ENCODE results near the gene ZC3HAV1L.

The ZC3HAV1L gene

DNA sequence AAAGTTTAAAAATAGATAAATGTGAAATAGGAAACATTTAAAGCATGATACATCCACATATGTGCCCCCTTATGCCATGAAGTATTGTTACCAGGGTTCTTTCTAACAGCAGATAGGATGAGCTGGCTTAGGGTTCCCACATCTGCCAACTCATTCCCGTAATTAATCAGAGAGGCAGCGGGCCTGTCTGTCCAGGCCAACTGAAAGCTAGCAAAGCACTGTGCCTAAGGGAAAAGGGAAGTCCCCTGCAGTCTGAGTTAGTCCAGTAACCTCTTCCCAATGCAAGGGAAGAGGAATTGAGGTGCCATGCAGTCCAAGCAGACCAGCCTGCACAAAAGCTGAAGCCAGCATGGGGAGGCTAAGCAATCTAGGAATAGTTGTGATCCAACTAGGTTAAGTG, 18.3 kb upstream of the ZC3HAV1L start:
- 80 to 94% methylated on average over 2 of the region's 2 CpGs for WGBS, 2 experiments (ENCODE audit: insufficient coverage in 2 of 2)
- Histone ChIP-seq H3K9me3 (ENCODE audit: control insufficient read depth, low read length) (no peaks in the 10 kb centered on the region), H3K27ac (ENCODE audit: low read depth, low read length, severe bottlenecking) (no peak overlapping the region), H3K36me3 (ENCODE audit: control insufficient read depth, insufficient read depth, low read length) (peaks cover 35% of the 10 kb centered on the region), H3K4me1 (ENCODE audit: control insufficient read depth, insufficient read depth, low read length, poor library complexity, severe bottlenecking) (peaks cover 3% of the 10 kb centered on the region), H3K4me3 (ENCODE audit: extremely low read depth, insufficient read depth, low read length, poor library complexity, severe bottlenecking) (no peak overlapping the region)

GRCh38 chr7:139051655-139052054, 15.8 kb upstream of the ZC3HAV1L start:
- H3K27ac ChIP-seq (ENCODE audit: low read depth, low read length, severe bottlenecking) = no peak overlapping the region
- H3K4me1 ChIP-seq (ENCODE audit: control insufficient read depth, insufficient read depth, low read length, poor library complexity, severe bottlenecking) = no peaks in the 10 kb centered on the region
- no peaks in the 10 kb centered on the region for H3K9me3 ChIP-seq (ENCODE audit: control insufficient read depth, low read length)
- no peak overlapping the region for H3K4me3 ChIP-seq (ENCODE audit: extremely low read depth, insufficient read depth, low read length, poor library complexity, severe bottlenecking)
- H3K36me3 ChIP-seq (ENCODE audit: control insufficient read depth, insufficient read depth, low read length) = peaks cover 41% of the 10 kb centered on the region

- Histone ChIP-seq H3K4me1 (ENCODE audit: control insufficient read depth, insufficient read depth, low read length, poor library complexity, severe bottlenecking) (no peaks in the 10 kb centered on the region), H3K4me3 (ENCODE audit: extremely low read depth, insufficient read depth, low read length, poor library complexity, severe bottlenecking) (no peak overlapping the region), H3K9me3 (ENCODE audit: control insufficient read depth, low read length) (no peaks in the 10 kb centered on the region), H3K27ac (ENCODE audit: low read depth, low read length, severe bottlenecking) (no peak overlapping the region), H3K36me3 (ENCODE audit: control insufficient read depth, insufficient read depth, low read length) (peaks cover 51% of the 10 kb centered on the region)
- WGBS, 2 experiments (ENCODE audit: insufficient coverage in 2 of 2) = 80 to 100% methylated on average over 1 of the region's 1 CpG
These were observed 14.1 kb upstream of the ZC3HAV1L start for GRCh38 chr7:139049936-139050335.

- Histone ChIP-seq H3K27ac (ENCODE audit: low read depth, low read length, severe bottlenecking) (no peak overlapping the region), H3K9me3 (ENCODE audit: control insufficient read depth, low read length) (no peaks in the 10 kb centered on the region), H3K4me1 (ENCODE audit: control insufficient read depth, insufficient read depth, low read length, poor library complexity, severe bottlenecking) (peaks cover 4% of the 10 kb centered on the region), H3K4me3 (ENCODE audit: extremely low read depth, insufficient read depth, low read length, poor library complexity, severe bottlenecking) (no peak overlapping the region), H3K36me3 (ENCODE audit: control insufficient read depth, insufficient read depth, low read length) (peaks cover 45% of the 10 kb centered on the region)
- WGBS, 2 experiments (ENCODE audit: insufficient coverage in 2 of 2) = 100% methylated on average over 2 to 4 of the region's 7 CpGs
These were observed 13.3 kb upstream of the ZC3HAV1L start for GRCh38 chr7:139049111-139049510.

GRCh38 chr7:139047970-139048369, 12.1 kb upstream of the ZC3HAV1L start:
- Histone ChIP-seq H3K9me3 (ENCODE audit: control insufficient read depth, low read length) (no peaks in the 10 kb centered on the region), H3K36me3 (ENCODE audit: control insufficient read depth, insufficient read depth, low read length) (peaks cover 38% of the 10 kb centered on the region), H3K4me1 (ENCODE audit: control insufficient read depth, insufficient read depth, low read length, poor library complexity, severe bottlenecking) (peaks cover 6% of the 10 kb centered on the region), H3K4me3 (ENCODE audit: extremely low read depth, insufficient read depth, low read length, poor library complexity, severe bottlenecking) (no peak overlapping the region), H3K27ac (ENCODE audit: low read depth, low read length, severe bottlenecking) (no peak overlapping the region)
- WGBS, 2 experiments (ENCODE audit: insufficient coverage in 2 of 2) = 90 to 100% methylated on average over 2 of the region's 3 CpGs

DNA sequence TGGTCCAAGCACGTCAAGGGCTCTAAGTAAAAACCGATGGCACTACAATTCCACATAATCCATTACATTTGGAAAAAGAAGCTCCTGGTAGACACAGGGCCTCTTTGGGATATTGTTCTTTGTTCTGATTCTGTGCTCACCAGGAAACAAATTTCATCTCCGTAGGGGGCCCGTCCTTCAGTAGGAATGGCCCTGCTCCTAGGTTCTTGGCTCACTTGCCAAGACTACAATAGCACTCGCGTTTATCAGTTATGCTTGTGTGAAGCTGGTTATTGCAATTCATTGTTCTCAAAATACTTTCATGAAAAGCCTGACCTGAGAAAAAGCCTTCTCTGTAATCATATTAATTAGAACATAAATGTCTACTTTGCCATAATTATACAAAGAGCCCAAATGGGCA, 10.3 kb upstream of the ZC3HAV1L start:
- Histone ChIP-seq H3K9me3 (ENCODE audit: control insufficient read depth, low read length) (no peaks in the 10 kb centered on the region), H3K36me3 (ENCODE audit: control insufficient read depth, insufficient read depth, low read length) (peaks cover 29% of the 10 kb centered on the region), H3K4me1 (ENCODE audit: control insufficient read depth, insufficient read depth, low read length, poor library complexity, severe bottlenecking) (peaks cover 6% of the 10 kb centered on the region), H3K27ac (ENCODE audit: low read depth, low read length, severe bottlenecking) (no peak overlapping the region), H3K4me3 (ENCODE audit: extremely low read depth, insufficient read depth, low read length, poor library complexity, severe bottlenecking) (no peak overlapping the region)
- 100% methylated on average over 2 of the region's 6 CpGs; no CpG with 5 or more reads in 1 of the 2 experiments for WGBS, 2 experiments (ENCODE audit: insufficient coverage in 2 of 2)

DNA sequence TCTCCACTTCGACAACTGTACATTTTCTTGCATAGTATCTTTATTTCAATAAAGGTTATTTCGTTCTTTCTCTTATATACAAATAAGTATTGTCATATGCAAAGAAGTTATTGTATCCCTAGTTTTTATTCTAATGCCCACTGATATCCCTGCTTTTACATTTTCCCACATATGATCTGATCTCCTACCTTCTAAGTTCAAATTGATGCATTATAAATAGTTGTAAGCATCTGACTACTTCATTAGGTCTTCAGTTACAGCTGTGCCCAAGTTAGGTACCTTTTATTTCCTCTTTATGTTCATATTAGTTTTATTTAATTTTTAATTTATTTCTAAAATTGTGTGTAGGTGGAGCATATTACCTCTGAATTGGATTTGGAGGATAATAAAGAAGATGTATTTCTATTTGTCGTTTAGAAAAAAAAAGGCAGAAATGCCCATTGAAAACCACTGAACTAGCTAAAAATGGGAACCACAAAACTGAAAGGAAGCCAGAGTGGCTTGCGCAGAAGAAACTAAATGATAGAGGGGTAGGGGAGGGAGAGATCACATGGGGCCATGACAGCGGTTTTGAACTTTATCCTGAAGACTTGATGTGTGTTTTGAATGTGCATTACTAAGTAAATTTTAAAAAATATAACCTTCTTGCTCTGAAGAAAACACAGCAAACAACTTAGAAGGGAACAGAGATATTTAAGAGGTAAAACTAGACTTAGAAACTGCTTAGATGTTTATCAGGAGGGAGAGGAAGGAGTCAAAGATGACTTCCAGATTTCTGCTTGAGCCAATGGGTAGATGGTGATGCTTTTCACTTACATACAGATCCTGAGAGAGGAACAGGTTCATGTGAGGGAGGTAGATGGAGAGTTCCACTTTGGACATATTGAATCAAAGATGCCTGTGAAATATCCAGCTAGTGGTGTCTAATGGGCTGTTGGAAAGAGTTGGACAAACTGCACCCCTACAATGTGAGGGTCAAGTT, 9.3 kb upstream of the ZC3HAV1L start:
- Histone ChIP-seq H3K4me1 (ENCODE audit: control insufficient read depth, insufficient read depth, low read length, poor library complexity, severe bottlenecking) (peaks cover 6% of the 10 kb centered on the region), H3K27ac (ENCODE audit: low read depth, low read length, severe bottlenecking) (no peak overlapping the region), H3K4me3 (ENCODE audit: extremely low read depth, insufficient read depth, low read length, poor library complexity, severe bottlenecking) (no peak overlapping the region), H3K36me3 (ENCODE audit: control insufficient read depth, insufficient read depth, low read length) (peaks cover 26% of the 10 kb centered on the region), H3K9me3 (ENCODE audit: control insufficient read depth, low read length) (no peaks in the 10 kb centered on the region)
- 83 to 87% methylated on average over 1 to 2 of the region's 5 CpGs for WGBS, 2 experiments (ENCODE audit: insufficient coverage in 2 of 2)

DNA sequence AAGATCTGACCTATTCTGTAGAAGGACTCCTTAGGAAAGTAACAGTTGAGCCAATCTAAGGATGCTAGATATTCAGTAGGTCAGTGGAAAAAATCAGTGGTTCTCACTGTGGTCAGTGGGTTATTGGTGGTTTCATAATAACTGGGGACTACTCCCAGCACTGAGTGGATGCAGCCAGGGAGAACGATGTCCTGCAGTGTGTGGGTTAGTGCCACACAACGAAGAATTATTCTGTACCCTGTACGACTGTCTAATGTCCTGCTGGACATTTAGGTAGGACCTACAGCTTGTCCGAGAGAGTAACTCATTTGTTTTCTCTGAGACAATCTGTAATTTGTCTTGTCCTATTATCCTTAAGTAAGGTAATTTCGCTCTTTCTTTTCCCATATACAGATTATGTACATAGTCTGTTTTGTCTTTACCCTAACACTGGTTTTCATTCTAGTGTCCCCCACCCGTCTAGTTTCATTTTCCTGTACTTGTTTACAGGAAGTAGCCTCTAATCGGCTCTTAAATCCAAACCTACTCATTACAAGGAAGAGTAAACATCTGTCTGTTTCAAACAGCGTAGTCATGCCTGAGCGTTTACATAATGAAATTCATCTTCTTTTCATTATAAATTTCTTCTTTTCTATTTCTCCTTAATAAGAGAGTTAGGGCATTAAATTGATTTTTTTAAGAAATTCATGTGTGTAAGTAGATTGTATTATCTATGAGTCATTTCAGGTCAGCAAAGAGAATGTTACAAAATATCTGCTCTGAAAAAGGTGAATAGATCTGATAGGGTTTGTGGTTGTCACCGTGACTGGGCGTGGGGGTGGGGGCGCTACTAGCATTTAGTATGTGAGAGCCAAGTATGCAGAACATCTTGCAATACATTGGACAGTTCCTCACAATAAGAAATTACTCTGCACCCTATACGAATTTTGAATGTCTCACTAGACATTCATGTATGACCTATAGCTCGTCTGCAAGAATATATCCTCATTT, 8.3 kb upstream of the ZC3HAV1L start:
- no peak overlapping the region for H3K27ac ChIP-seq (ENCODE audit: low read depth, low read length, severe bottlenecking)
- H3K4me3 ChIP-seq (ENCODE audit: extremely low read depth, insufficient read depth, low read length, poor library complexity, severe bottlenecking) = no peak overlapping the region
- H3K4me1 ChIP-seq (ENCODE audit: control insufficient read depth, insufficient read depth, low read length, poor library complexity, severe bottlenecking) = peaks cover 6% of the 10 kb centered on the region
- 90 to 93% methylated on average over 6 to 7 of the region's 14 CpGs for WGBS, 2 experiments (ENCODE audit: insufficient coverage in 2 of 2)
- H3K9me3 ChIP-seq (ENCODE audit: control insufficient read depth, low read length) = no peaks in the 10 kb centered on the region
- peaks cover 19% of the 10 kb centered on the region for H3K36me3 ChIP-seq (ENCODE audit: control insufficient read depth, insufficient read depth, low read length)

- H3K4me3 ChIP-seq (ENCODE audit: extremely low read depth, insufficient read depth, low read length, poor library complexity, severe bottlenecking) = no peak overlapping the region
- no peak overlapping the region for H3K27ac ChIP-seq (ENCODE audit: low read depth, low read length, severe bottlenecking)
- H3K36me3 ChIP-seq (ENCODE audit: control insufficient read depth, insufficient read depth, low read length) = peaks cover 9% of the 10 kb centered on the region
- H3K9me3 ChIP-seq (ENCODE audit: control insufficient read depth, low read length) = no peaks in the 10 kb centered on the region
- WGBS, 2 experiments (ENCODE audit: insufficient coverage in 2 of 2) = 81 to 84% methylated on average over 5 to 6 of the region's 6 CpGs
- peaks cover 6% of the 10 kb centered on the region for H3K4me1 ChIP-seq (ENCODE audit: control insufficient read depth, insufficient read depth, low read length, poor library complexity, severe bottlenecking)
These were observed 5.7 kb upstream of the ZC3HAV1L start for GRCh38 chr7:139041378-139042085.

DNA sequence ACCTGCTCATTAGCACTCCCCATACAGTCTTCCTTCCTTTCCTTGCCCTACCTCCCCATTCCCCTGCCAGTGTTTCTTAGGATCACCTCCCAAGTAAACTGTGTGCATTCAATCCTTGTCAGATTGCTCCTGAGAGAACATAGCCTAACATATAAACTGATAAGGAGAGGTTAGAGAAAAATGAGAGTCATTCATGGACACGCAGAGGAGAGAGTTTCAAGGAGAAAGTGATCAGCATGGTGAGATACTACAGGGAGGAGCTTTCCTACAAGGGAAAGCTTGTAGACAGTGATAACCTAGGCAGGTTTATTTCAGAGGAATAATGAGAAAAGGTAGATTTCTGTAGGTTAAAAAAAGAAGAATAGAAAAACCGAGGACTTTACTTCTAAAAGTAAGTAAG, 2.8 kb upstream of the ZC3HAV1L start:
- H3K4me1 ChIP-seq (ENCODE audit: control insufficient read depth, insufficient read depth, low read length, poor library complexity, severe bottlenecking) = peaks cover 7% of the 10 kb centered on the region
- no peaks in the 10 kb centered on the region for H3K9me3 ChIP-seq (ENCODE audit: control insufficient read depth, low read length)
- no peak overlapping the region for H3K4me3 ChIP-seq (ENCODE audit: extremely low read depth, insufficient read depth, low read length, poor library complexity, severe bottlenecking)
- H3K36me3 ChIP-seq (ENCODE audit: control insufficient read depth, insufficient read depth, low read length) = peaks cover 9% of the 10 kb centered on the region
- WGBS, 2 experiments (ENCODE audit: insufficient coverage in 2 of 2) = 94 to 100% methylated on average over 2 of the region's 2 CpGs
- no peak overlapping the region for H3K27ac ChIP-seq (ENCODE audit: low read depth, low read length, severe bottlenecking)

All from mesodermal cell (in vitro differentiated cells).